ENCODE results near the gene SPATS2L.

SPATS2L gene

DNA sequence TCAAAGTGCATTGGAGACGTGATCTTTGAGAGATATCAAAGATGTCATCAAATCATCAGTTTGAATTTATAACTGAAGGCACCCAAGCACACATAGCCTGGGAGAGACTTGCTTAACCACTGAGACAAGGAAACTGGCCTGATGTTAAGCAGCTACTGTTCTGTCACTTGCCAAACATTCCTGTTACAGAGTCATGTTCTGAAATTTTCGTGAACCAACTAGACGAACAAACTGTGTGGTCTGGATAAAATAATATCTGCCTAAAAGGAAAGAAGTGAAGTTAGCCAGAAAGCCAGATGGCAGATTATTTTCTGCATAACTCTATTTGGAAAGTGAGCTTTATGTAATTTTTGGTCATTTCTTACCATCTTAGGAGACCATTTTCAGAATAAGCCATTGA lies 51.4 kb downstream of the SPATS2L start:
- Histone ChIP-seq H3K27me3 (ENCODE audit: insufficient read depth, insufficient read length) (no peaks in the 10 kb centered on the region), H3K4me3 (ENCODE audit: insufficient read length, low read depth) (no peak overlapping the region), H3K4me1 (ENCODE audit: insufficient read depth, insufficient read length) (no peaks in the 10 kb centered on the region), H3K9ac (ENCODE audit: insufficient read length, low read depth) (no peak overlapping the region), H3K36me3 (ENCODE audit: insufficient read depth, insufficient read length, low read length) (no peaks in the 10 kb centered on the region), H3K9me3 (ENCODE audit: insufficient read depth, low read length) (no peaks in the 10 kb centered on the region)
- no peak for DNase-seq (ENCODE audit: low read depth, low spot score)
- TF ChIP-seq ZNF274 (IDR thresholded peaks at IDR 0.05; ENCODE audit: low read depth, low read length) = no peak
- TF ChIP-seq YY1 (IDR thresholded peaks at IDR 0.05; ENCODE audit: insufficient read depth, insufficient read length) = no peak
- TF ChIP-seq SUZ12 (IDR thresholded peaks at IDR 0.05; ENCODE audit: extremely low read depth, insufficient read depth, insufficient read length) = no peak

DNA sequence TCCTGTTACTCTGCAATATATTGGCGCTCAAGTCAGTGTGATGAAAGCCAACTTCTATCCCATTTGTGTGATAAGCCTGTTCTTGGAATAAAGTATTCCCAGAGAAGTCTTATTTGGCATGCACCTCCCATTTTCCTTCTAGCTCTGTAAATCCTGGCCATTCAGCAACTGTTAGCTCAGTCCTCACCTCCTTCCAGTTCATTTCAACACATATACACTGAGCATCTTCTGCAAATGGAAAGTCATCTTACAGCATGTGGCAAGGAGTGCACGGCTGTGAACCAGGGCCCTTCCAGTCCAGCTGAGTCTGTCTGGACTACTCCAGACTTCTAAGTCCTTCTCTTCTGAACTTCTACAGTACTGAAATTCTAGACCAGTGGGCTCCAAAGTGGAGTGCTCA lies 53.1 kb downstream of the SPATS2L start:
- DNase-seq (ENCODE audit: low read depth, low spot score) = no peak
- H3K27me3 ChIP-seq (ENCODE audit: insufficient read depth, insufficient read length) = no peaks in the 10 kb centered on the region
- no peak overlapping the region for H3K9ac ChIP-seq (ENCODE audit: insufficient read length, low read depth)
- TF ChIP-seq SUZ12 (IDR thresholded peaks at IDR 0.05; ENCODE audit: extremely low read depth, insufficient read depth, insufficient read length) (no peak), ZNF274 (IDR thresholded peaks at IDR 0.05; ENCODE audit: low read depth, low read length) (no peak), YY1 (IDR thresholded peaks at IDR 0.05; ENCODE audit: insufficient read depth, insufficient read length) (no peak)
- no peaks in the 10 kb centered on the region for H3K36me3 ChIP-seq (ENCODE audit: insufficient read depth, insufficient read length, low read length)
- H3K9me3 ChIP-seq (ENCODE audit: insufficient read depth, low read length) = no peaks in the 10 kb centered on the region
- no peak overlapping the region for H3K4me3 ChIP-seq (ENCODE audit: insufficient read length, low read depth)
- no peaks in the 10 kb centered on the region for H3K4me1 ChIP-seq (ENCODE audit: insufficient read depth, insufficient read length)

DNA sequence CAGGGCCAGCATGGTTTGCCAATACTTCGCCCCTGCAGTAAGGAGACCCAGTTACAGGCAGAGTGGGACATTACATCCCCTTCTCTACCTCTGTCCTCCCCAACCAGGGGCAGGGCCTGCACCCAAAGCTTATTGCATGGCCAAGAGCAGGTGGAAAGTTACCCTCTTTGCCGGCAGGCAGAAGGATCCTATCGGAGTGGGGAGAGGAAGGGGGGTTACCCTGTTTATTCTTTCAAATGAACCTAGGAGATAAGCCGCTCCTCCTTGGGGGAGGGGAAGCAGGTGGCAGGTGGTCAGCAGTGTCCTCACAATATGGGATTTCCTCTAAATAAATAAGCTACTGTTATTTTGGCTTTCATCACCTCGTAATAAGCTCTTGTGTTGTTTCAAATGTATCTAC lies 53.9 kb downstream of the SPATS2L start:
- Histone ChIP-seq H3K4me1 (ENCODE audit: insufficient read depth, insufficient read length) (no peaks in the 10 kb centered on the region), H3K27me3 (ENCODE audit: insufficient read depth, insufficient read length) (no peaks in the 10 kb centered on the region), H3K4me3 (ENCODE audit: insufficient read length, low read depth) (no peak overlapping the region), H3K9me3 (ENCODE audit: insufficient read depth, low read length) (no peaks in the 10 kb centered on the region), H3K9ac (ENCODE audit: insufficient read length, low read depth) (no peak overlapping the region), H3K36me3 (ENCODE audit: insufficient read depth, insufficient read length, low read length) (no peaks in the 10 kb centered on the region)
- TF ChIP-seq YY1 (IDR thresholded peaks at IDR 0.05; ENCODE audit: insufficient read depth, insufficient read length) (no peak), SUZ12 (IDR thresholded peaks at IDR 0.05; ENCODE audit: extremely low read depth, insufficient read depth, insufficient read length) (no peak), ZNF274 (IDR thresholded peaks at IDR 0.05; ENCODE audit: low read depth, low read length) (no peak)
- no peak for DNase-seq (ENCODE audit: low read depth, low spot score)

DNA sequence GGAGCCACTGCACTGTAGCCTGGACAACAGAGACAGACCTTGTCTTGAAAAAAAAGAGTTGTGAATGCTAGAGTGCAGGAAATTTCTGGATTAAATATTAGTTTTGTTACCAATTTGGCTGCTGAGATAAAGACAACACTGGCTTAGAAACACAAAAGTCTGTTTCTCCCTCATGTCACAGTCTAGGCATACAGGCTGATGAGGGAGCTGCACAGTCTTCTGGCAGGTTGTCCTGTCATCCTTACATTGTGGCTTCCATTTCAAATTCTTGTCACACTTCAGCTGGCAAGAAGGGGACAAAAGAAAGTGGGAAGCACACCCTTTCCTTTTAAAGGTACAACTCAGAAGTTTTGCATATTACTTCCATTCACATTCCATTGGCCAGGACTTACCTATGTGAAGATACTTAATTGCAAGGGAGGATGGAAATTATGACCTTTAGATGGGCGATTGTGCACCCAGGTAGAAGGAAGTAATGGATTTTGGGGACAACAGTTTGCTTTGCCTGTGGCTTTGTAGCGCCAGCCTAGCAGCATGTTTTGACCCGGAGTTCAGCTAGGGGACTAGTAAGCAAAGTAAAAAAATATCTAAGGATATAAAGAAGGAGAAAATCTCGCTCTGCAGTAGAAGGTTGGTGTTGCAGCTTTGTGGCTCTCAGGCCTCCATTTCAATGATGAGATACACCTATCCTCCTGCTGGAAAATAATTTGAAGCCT lies 55.9 kb downstream of the SPATS2L start:
- no peaks in the 10 kb centered on the region for H3K36me3 ChIP-seq (ENCODE audit: insufficient read depth, insufficient read length, low read length)
- H3K4me3 ChIP-seq (ENCODE audit: insufficient read length, low read depth) = no peak overlapping the region
- TF ChIP-seq YY1 (IDR thresholded peaks at IDR 0.05; ENCODE audit: insufficient read depth, insufficient read length) = no peak
- no peak for TF ChIP-seq ZNF274 (IDR thresholded peaks at IDR 0.05; ENCODE audit: low read depth, low read length)
- no peak for TF ChIP-seq SUZ12 (IDR thresholded peaks at IDR 0.05; ENCODE audit: extremely low read depth, insufficient read depth, insufficient read length)
- DNase-seq (ENCODE audit: low read depth, low spot score) = no peak
- H3K9ac ChIP-seq (ENCODE audit: insufficient read length, low read depth) = no peak overlapping the region
- no peaks in the 10 kb centered on the region for H3K4me1 ChIP-seq (ENCODE audit: insufficient read depth, insufficient read length)
- H3K27me3 ChIP-seq (ENCODE audit: insufficient read depth, insufficient read length) = no peaks in the 10 kb centered on the region
- no peaks in the 10 kb centered on the region for H3K9me3 ChIP-seq (ENCODE audit: insufficient read depth, low read length)

DNA sequence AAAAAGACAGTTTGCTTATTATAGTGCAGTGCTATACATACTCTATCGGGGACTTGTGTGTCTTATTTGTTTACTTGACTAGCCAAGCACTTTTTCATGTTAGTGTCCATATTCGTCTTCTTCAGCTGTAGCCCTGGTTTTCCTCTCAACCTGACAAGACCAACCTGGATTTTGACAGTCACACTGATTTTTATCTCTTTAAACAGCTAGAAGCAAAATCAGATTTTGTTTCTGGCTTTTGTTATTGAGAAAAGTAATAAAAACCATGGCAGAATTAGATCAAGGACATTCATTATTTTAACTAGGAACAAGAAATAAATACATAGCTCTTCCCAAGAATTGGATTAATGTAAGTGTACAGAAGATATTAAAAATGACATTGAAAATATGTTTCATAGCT lies 56.8 kb downstream of the SPATS2L start:
- no peaks in the 10 kb centered on the region for H3K4me1 ChIP-seq (ENCODE audit: insufficient read depth, insufficient read length)
- no peaks in the 10 kb centered on the region for H3K9me3 ChIP-seq (ENCODE audit: insufficient read depth, low read length)
- no peaks in the 10 kb centered on the region for H3K36me3 ChIP-seq (ENCODE audit: insufficient read depth, insufficient read length, low read length)
- TF ChIP-seq ZNF274 (IDR thresholded peaks at IDR 0.05; ENCODE audit: low read depth, low read length) = no peak
- no peak for TF ChIP-seq SUZ12 (IDR thresholded peaks at IDR 0.05; ENCODE audit: extremely low read depth, insufficient read depth, insufficient read length)
- TF ChIP-seq YY1 (IDR thresholded peaks at IDR 0.05; ENCODE audit: insufficient read depth, insufficient read length) = no peak
- H3K4me3 ChIP-seq (ENCODE audit: insufficient read length, low read depth) = no peak overlapping the region
- no peak overlapping the region for H3K9ac ChIP-seq (ENCODE audit: insufficient read length, low read depth)
- no peak for DNase-seq (ENCODE audit: low read depth, low spot score)
- no peaks in the 10 kb centered on the region for H3K27me3 ChIP-seq (ENCODE audit: insufficient read depth, insufficient read length)

DNA sequence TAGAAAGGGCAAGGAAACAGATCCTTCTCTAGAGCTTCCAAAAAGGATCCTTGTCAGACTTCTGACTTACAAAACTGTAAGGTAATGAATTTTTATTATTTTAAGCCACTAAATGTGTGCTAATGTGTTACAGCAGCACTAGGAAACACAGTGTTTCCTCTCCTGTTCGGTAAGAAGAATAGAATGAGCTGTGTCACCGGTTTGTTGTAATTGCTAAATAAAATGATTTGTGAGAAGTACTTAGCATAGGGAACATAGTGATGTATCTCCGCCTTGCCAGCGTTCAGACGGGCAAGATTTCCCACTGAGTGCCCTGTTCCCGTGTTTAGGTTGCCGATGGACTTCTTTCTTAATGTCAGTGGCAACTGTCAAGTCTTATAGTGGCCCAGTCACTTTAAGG lies 57.6 kb downstream of the SPATS2L start:
- no peaks in the 10 kb centered on the region for H3K27me3 ChIP-seq (ENCODE audit: insufficient read depth, insufficient read length)
- no peak for TF ChIP-seq ZNF274 (IDR thresholded peaks at IDR 0.05; ENCODE audit: low read depth, low read length)
- no peak for TF ChIP-seq SUZ12 (IDR thresholded peaks at IDR 0.05; ENCODE audit: extremely low read depth, insufficient read depth, insufficient read length)
- no peak for TF ChIP-seq YY1 (IDR thresholded peaks at IDR 0.05; ENCODE audit: insufficient read depth, insufficient read length)

DNA sequence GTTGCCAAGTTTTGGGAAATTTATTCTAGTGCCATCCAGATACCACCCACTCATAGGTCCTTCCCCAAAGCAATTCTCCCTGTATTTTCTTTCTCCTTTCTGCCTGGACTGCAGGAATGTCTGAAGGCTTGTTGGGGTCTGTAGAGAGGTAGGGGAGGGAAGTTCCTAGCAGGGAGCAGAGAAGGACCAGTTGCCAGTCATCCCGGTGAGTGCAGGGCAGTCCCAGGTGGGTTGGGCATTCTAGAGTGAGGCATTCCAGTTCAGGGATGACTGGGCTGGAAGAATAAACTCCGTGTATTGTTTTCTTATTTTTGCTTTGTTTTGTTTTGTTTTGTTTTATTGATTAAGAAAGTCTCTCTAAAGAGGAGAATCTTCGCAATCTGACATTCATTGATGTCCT lies 58.1 kb downstream of the SPATS2L start:
- Histone ChIP-seq H3K27me3 (ENCODE audit: insufficient read depth, insufficient read length) (no peaks in the 10 kb centered on the region), H3K4me1 (ENCODE audit: insufficient read depth, insufficient read length) (no peaks in the 10 kb centered on the region), H3K9ac (ENCODE audit: insufficient read length, low read depth) (no peak overlapping the region), H3K36me3 (ENCODE audit: insufficient read depth, insufficient read length, low read length) (no peaks in the 10 kb centered on the region), H3K4me3 (ENCODE audit: insufficient read length, low read depth) (no peak overlapping the region), H3K9me3 (ENCODE audit: insufficient read depth, low read length) (no peaks in the 10 kb centered on the region)
- TF ChIP-seq SUZ12 (IDR thresholded peaks at IDR 0.05; ENCODE audit: extremely low read depth, insufficient read depth, insufficient read length) (no peak), YY1 (IDR thresholded peaks at IDR 0.05; ENCODE audit: insufficient read depth, insufficient read length) (no peak), ZNF274 (IDR thresholded peaks at IDR 0.05; ENCODE audit: low read depth, low read length) (no peak)
- no peak for DNase-seq (ENCODE audit: low read depth, low spot score)

More for the DNA sequence above, 57.6 kb downstream of the SPATS2L start:
- no peaks in the 10 kb centered on the region for H3K36me3 ChIP-seq (ENCODE audit: insufficient read depth, insufficient read length, low read length)
- no peak overlapping the region for H3K4me3 ChIP-seq (ENCODE audit: insufficient read length, low read depth)
- no peaks in the 10 kb centered on the region for H3K4me1 ChIP-seq (ENCODE audit: insufficient read depth, insufficient read length)
- H3K9ac ChIP-seq (ENCODE audit: insufficient read length, low read depth) = no peak overlapping the region
- DNase-seq (ENCODE audit: low read depth, low spot score) = no peak
- H3K9me3 ChIP-seq (ENCODE audit: insufficient read depth, low read length) = no peaks in the 10 kb centered on the region

All from NT2/D1 (cell line).